ENCODE measurements around the gene BABAM1. TPM values are rescaled to one million over a fixed set of nuclear protein-coding genes. Genes with fewer than 3 reads are reported as not detected.

The BABAM1 gene
- total RNA-seq, 2 donors from 2014 or later = 67.9 to 71.7 TPM

- TF ChIP-seq CTCF (IDR thresholded peaks at IDR 0.05) = no peak
- peaks cover 0 to 14% of the 10 kb centered on the region in 2 donors for H3K4me1 ChIP-seq
- H3K27ac ChIP-seq = no peak overlapping the region
- no peaks in the 10 kb centered on the region for H3K27me3 ChIP-seq
- H3K36me3 ChIP-seq = peaks cover 34% of the 10 kb centered on the region
- no peak for DNase-seq (ENCODE audit: low spot score)
- H3K9me3 ChIP-seq = no peaks in the 10 kb centered on the region
- no peak overlapping the region for H3K4me3 ChIP-seq
These were observed 53.2 kb downstream of the BABAM1 start for GRCh38 chr19:17320435-17320834.

GRCh38 chr19:17321655-17322489 lies 54.6 kb downstream of the BABAM1 start:
- peaks cover 25% of the 10 kb centered on the region for H3K36me3 ChIP-seq

GRCh38 chr19:17322854-17323253 lies 55.6 kb downstream of the BABAM1 start:
- H3K27me3 ChIP-seq = no peaks in the 10 kb centered on the region
- peaks cover 0 to 20% of the 10 kb centered on the region in 2 donors for H3K4me1 ChIP-seq
- no peak overlapping the region for H3K4me3 ChIP-seq
- no peak overlapping the region for H3K27ac ChIP-seq
- H3K36me3 ChIP-seq = peaks cover 25% of the 10 kb centered on the region
- H3K9me3 ChIP-seq = no peaks in the 10 kb centered on the region
- no peak for DNase-seq (ENCODE audit: low spot score)
- TF ChIP-seq CTCF (IDR thresholded peaks at IDR 0.05) = no peak

More at GRCh38 chr19:17321655-17322489, 54.6 kb downstream of the BABAM1 start:
- Histone ChIP-seq H3K4me3 (no peak overlapping the region), H3K9me3 (no peaks in the 10 kb centered on the region), H3K27ac (no peak overlapping the region), H3K4me1 (peaks cover 0 to 20% of the 10 kb centered on the region in 2 donors), H3K27me3 (no peaks in the 10 kb centered on the region)
- no peak for TF ChIP-seq CTCF (IDR thresholded peaks at IDR 0.05)
- DNase-seq (ENCODE audit: low spot score) = no peak

- H3K36me3 ChIP-seq = peaks cover 25% of the 10 kb centered on the region
These were observed 56.2 kb downstream of the BABAM1 start for GRCh38 chr19:17323300-17323963.

GRCh38 chr19:17323964-17324332 lies 56.7 kb downstream of the BABAM1 start:
- peak overlapping the region in 1 of 2 donors; percentile 19 for H3K4me3 ChIP-seq
- no peak for DNase-seq (ENCODE audit: low spot score)
- H3K36me3 ChIP-seq = peaks cover 25% of the 10 kb centered on the region
- no peak overlapping the region for H3K27ac ChIP-seq
- H3K4me1 ChIP-seq = peaks cover 0 to 31% of the 10 kb centered on the region in 2 donors
- TF ChIP-seq CTCF (IDR thresholded peaks at IDR 0.05) = no peak
- no peaks in the 10 kb centered on the region for H3K27me3 ChIP-seq
- no peaks in the 10 kb centered on the region for H3K9me3 ChIP-seq

More at GRCh38 chr19:17323300-17323963, 56.2 kb downstream of the BABAM1 start:
- no peak overlapping the region for H3K27ac ChIP-seq
- TF ChIP-seq CTCF (IDR thresholded peaks at IDR 0.05) = no peak
- H3K9me3 ChIP-seq = no peaks in the 10 kb centered on the region
- H3K4me3 ChIP-seq = peak overlapping the region in 1 of 2 donors; percentile 19
- no peak for DNase-seq (ENCODE audit: low spot score)
- H3K27me3 ChIP-seq = no peaks in the 10 kb centered on the region
- H3K4me1 ChIP-seq = peaks cover 0 to 26% of the 10 kb centered on the region in 2 donors
